Left renal pelvis (tissue), 4 donors: ENCODE measurements around the gene AKAIN1. TPM values are rescaled to one million over a fixed set of nuclear protein-coding genes. Genes with fewer than 3 reads are reported as not detected.

Experiments
- DNase-seq, 4 donors: peaks; one replicate each; pipeline ENCODE4 v3.0.0-alpha.2; 2013; ENCODE audit warnings: low read depth in 4 of 4, low spot score in 3 of 4
- polyA plus RNA-seq, 4 donors: library from polyadenylated mRNA; unstranded; fragments of 120-200 nt; gene quantifications; one replicate each; pipeline ENCODE4 v1.2.1, GENCODE V29; 2013; ENCODE audit not compliant: insufficient read length in 4 of 4

The AKAIN1 gene
- not detected for polyA plus RNA-seq

GRCh38 chr18:5197032-5197434, at the start of gene AKAIN1:
Gene AKAIN1 (minus strand): TSS chr18:5197257. CDS start chr18:5197053, 204 bp downstream.
- DNase-seq: peak; percentile 18 to 45 (median 25)

GRCh38 chr18:5244941-5245340, 47.9 kb upstream of the AKAIN1 start:
- DNase-seq: no peak

- no peak for DNase-seq
Measured at GRCh38 chr18:5239447-5239846, 42.4 kb upstream of the AKAIN1 start.

GRCh38 chr18:5238371-5238976, 41.4 kb upstream of the AKAIN1 start:
- peak; percentile 12 to 29 (median 26) for DNase-seq

- peak; percentile 83 to 86 (median 84) for DNase-seq
Measured at GRCh38 chr18:5237723-5238370, 40.8 kb upstream of the AKAIN1 start.

GRCh38 chr18:5237083-5237722, 40.1 kb upstream of the AKAIN1 start:
- peak in 1 of 4 donors; percentile 22 for DNase-seq

GRCh38 chr18:5214583-5215351, 17.7 kb upstream of the AKAIN1 start:
- DNase-seq: no peak

- no peak for DNase-seq
Measured at GRCh38 chr18:5207471-5208150, 10.6 kb upstream of the AKAIN1 start.

- DNase-seq: no peak
Measured at GRCh38 chr18:5198311-5198710, 1.3 kb upstream of the AKAIN1 start.

- no peak for DNase-seq
Measured at GRCh38 chr18:5197461-5197860, 404 bp upstream of the AKAIN1 start.

- DNase-seq: peak in 1 of 4 donors; percentile 3
Measured at GRCh38 chr18:5196253-5197031, 615 bp downstream of the AKAIN1 start.

GRCh38 chr18:5195656-5196055, 1.4 kb downstream of the AKAIN1 start:
- no peak for DNase-seq

GRCh38 chr18:5180254-5180653, 16.8 kb downstream of the AKAIN1 start:
- DNase-seq: no peak

GRCh38 chr18:5178519-5178918, 18.5 kb downstream of the AKAIN1 start:
- no peak for DNase-seq

- DNase-seq: no peak
Measured at GRCh38 chr18:5175378-5175777, 21.7 kb downstream of the AKAIN1 start.

GRCh38 chr18:5173646-5174045, 23.4 kb downstream of the AKAIN1 start:
- no peak for DNase-seq

GRCh38 chr18:5173236-5173635, 23.8 kb downstream of the AKAIN1 start:
- no peak for DNase-seq

- DNase-seq: no peak
Measured at GRCh38 chr18:5167831-5168230, 29.2 kb downstream of the AKAIN1 start.

- no peak for DNase-seq
Measured at GRCh38 chr18:5166606-5167280, 30.3 kb downstream of the AKAIN1 start.
